Fibroblast of lung (primary cell): ENCODE results near the gene OLFML3. TPM values are rescaled to one million over a fixed set of nuclear protein-coding genes. Genes with fewer than 3 reads are reported as not detected.

Experiments
- DNase-seq, 2 donors: peaks; one replicate each; pipeline versions ENCODE4 v3.0.0 to v3.0.0-alpha.2; 2010; ENCODE audit warnings: low read depth in 2 of 2
- H2AFZ ChIP-seq: 2 replicates; pipeline ENCODE4 v1.5.1; 2012; ENCODE audit warnings: low read length, control low read depth, inconsistent platforms
- H3K27ac ChIP-seq: 2 replicates; pipeline ENCODE4 v1.5.1; 2011; ENCODE audit warnings: low read length, control low read depth; ENCODE audit not compliant: insufficient read depth
- H3K27me3 ChIP-seq: 2 replicates; pipeline ENCODE4 v1.5.1; 2011; ENCODE audit warnings: mild to moderate bottlenecking, low read length; ENCODE audit not compliant: control insufficient read depth, insufficient read depth
- H3K36me3 ChIP-seq: 2 replicates; pipeline ENCODE4 v1.5.1; 2011; ENCODE audit warnings: low read length; ENCODE audit not compliant: control insufficient read depth, insufficient read depth
- H3K4me1 ChIP-seq: 2 replicates; pipeline ENCODE4 v1.5.1; 2011; ENCODE audit warnings: low read length; ENCODE audit not compliant: control insufficient read depth, insufficient read depth; ENCODE audit errors: extremely low read depth
- H3K4me2 ChIP-seq: 2 replicates; pipeline ENCODE4 v1.5.1; 2011; ENCODE audit warnings: low read length, control low read depth; ENCODE audit not compliant: insufficient read depth; ENCODE audit errors: extremely low read depth
- H3K4me3 ChIP-seq, 4 experiments: fragments of 200-600 bp in 1 of 4; sonication (generic) in 1 of 4; replicated peaks in 1 of 4; 2 replicates each; pipeline ENCODE4 v1.5.1; 2011 to 2016; ENCODE audit warnings: low read length in 4 of 4, low read depth in 3 of 4, mild to moderate bottlenecking in 3 of 4, control low read depth in 2 of 4, inconsistent platforms in 1 of 4, mixed read lengths in 1 of 4; ENCODE audit not compliant: insufficient read depth in 1 of 4; ENCODE audit errors: control extremely low read depth in 1 of 4
- H3K79me2 ChIP-seq: 2 replicates; pipeline ENCODE4 v1.5.1; 2012; ENCODE audit warnings: mild to moderate bottlenecking, low read length, inconsistent platforms; ENCODE audit not compliant: control insufficient read depth, insufficient read depth
- H3K9ac ChIP-seq: 2 replicates; pipeline ENCODE4 v1.5.1; 2011; ENCODE audit warnings: mild to moderate bottlenecking, low read length, control low read depth; ENCODE audit not compliant: insufficient read depth
- H3K9me3 ChIP-seq: 2 replicates; pipeline ENCODE4 v1.5.1; 2012; ENCODE audit warnings: low read depth, low read length; ENCODE audit not compliant: control insufficient read depth, insufficient read depth
- H4K20me1 ChIP-seq: 2 replicates; pipeline ENCODE4 v1.5.1; 2011; ENCODE audit warnings: low read length; ENCODE audit not compliant: control insufficient read depth, insufficient read depth; ENCODE audit errors: extremely low read depth
- CTCF ChIP-seq, 2 donors: IDR thresholded peaks in 1 of 2; conservative IDR thresholded peaks in 1 of 2; 1 replicate in 1 of 2; 2 replicates in 1 of 2; pipeline ENCODE4 v1.5.1; 2011 to 2012; ENCODE audit warnings: low read length in 2 of 2, control low read depth in 1 of 2, inconsistent platforms in 1 of 2, low read depth in 1 of 2, mild to moderate bottlenecking in 1 of 2
- EZH2 ChIP-seq: IDR thresholded peaks from 2 replicates; pipeline ENCODE4 v1.5.1; 2012; ENCODE audit warnings: low read length, control low read depth, mild to moderate bottlenecking; ENCODE audit errors: missing control alignments
- polyA minus RNA-seq: library from RNA; depleted of rRNA, polyadenylated mRNA; stranded (reverse); fragments of >200 nt; gene quantifications from 2 replicates; pipeline ENCODE4 v1.2.3, GENCODE V29; 2011; ENCODE audit warnings: low replicate concordance
- polyA plus RNA-seq, 2 donors: library from polyadenylated mRNA; depleted of rRNA in 1 of 2; stranded (reverse) in 1 of 2; unstranded in 1 of 2; fragments of >200 nt; gene quantifications; 2 replicates each; pipeline ENCODE4 v1.2.1, GENCODE V29; 2011 to 2012; ENCODE audit warnings: missing spikeins in 1 of 2
- total RNA-seq: library from RNA; depleted of rRNA; stranded (reverse); fragments of >200 nt; gene quantifications from 2 replicates; pipeline ENCODE4 v1.2.1, GENCODE V29; 2014

Gene OLFML3, protein sequence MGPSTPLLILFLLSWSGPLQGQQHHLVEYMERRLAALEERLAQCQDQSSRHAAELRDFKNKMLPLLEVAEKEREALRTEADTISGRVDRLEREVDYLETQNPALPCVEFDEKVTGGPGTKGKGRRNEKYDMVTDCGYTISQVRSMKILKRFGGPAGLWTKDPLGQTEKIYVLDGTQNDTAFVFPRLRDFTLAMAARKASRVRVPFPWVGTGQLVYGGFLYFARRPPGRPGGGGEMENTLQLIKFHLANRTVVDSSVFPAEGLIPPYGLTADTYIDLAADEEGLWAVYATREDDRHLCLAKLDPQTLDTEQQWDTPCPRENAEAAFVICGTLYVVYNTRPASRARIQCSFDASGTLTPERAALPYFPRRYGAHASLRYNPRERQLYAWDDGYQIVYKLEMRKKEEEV
- total RNA-seq: 68.0 and 78.8 TPM in 2 replicates
- 133 and 163 TPM in 2 replicates for polyA plus RNA-seq
- polyA plus RNA-seq (2012): 157 and 189 TPM in 2 replicates
- polyA minus RNA-seq: 113 and 130 TPM in 2 replicates

DNA sequence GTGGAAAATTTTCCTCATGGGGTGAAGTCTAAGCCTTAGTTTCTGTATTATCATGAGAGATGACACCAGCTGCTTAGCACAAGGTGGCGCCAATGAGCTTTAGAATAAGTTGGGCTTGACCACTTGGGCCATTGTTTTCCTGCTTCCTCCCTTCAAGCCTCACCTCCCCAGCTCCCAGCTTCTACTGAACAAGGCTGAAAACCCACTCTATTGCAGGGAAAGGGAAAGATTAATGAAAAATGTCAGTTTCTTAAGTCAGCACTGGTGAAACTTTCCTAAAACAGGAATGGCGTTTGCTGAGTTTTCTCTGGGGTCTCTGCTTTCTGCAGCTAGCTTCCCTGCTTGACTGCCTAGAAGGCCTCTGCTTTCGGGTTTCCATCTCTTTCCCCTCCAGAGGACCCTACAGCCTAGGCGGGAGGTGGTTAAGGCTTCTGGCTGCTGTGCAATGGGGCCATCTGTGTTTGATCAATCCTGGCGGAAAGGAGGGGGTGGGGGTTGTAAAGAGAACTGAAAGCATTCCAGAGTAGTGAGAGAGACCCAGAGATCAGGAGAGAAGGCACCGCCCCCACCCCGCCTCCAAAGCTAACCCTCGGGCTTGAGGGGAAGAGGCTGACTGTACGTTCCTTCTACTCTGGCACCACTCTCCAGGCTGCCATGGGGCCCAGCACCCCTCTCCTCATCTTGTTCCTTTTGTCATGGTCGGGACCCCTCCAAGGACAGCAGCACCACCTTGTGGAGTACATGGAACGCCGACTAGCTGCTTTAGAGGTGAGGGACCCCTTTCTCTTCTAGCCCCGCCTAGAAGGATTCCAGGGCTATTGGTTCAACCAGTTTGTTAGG is at the start of gene OLFML3:
Gene OLFML3 (plus strand): TSS at position 612 of the 840 bp plus-strand sequence. CDS start 43 bp downstream, at position 655.
- peaks cover 6% of the 10 kb centered on the region for H3K79me2 ChIP-seq
- TF ChIP-seq EZH2 (no peak), CTCF (conservative IDR thresholded peaks at IDR 0.05 in 1 of 2, IDR thresholded peaks at IDR 0.05 in 1 of 2; ENCODE audit: low read depth in 1 of 2, low read length in 2 of 2) (peak; percentile 71 to 83)
- peaks cover 31% of the 10 kb centered on the region for H3K4me1 ChIP-seq
- peak within 1 kb of the TSS; percentile 80 for H2AFZ ChIP-seq
- H3K4me3 ChIP-seq: peak within 1 kb of the TSS; percentile 50 to 75 (median 65)
- H4K20me1 ChIP-seq: no peaks in the 10 kb centered on the region
- no peaks in the 10 kb centered on the region for H3K27me3 ChIP-seq
- H3K4me2 ChIP-seq: peak within 1 kb of the TSS; percentile 97
- peak within 1 kb of the TSS; percentile 95 for H3K27ac ChIP-seq
- peak; percentile 93 to 95 for DNase-seq
- H3K9ac ChIP-seq: peak within 1 kb of the TSS; percentile 54
- H3K36me3 ChIP-seq: peaks cover 5% of the 10 kb centered on the region
- H3K9me3 ChIP-seq: no peaks in the 10 kb centered on the region

GRCh38 chr1:113929750-113930498 is 49.4 kb upstream of the OLFML3 start:
- H3K27ac ChIP-seq: peak overlapping the region; percentile 98
- H3K27me3 ChIP-seq: no peaks in the 10 kb centered on the region
- peaks cover 50% of the 10 kb centered on the region for H3K79me2 ChIP-seq
- TF ChIP-seq CTCF (conservative IDR thresholded peaks at IDR 0.05 in 1 of 2, IDR thresholded peaks at IDR 0.05 in 1 of 2; ENCODE audit: low read depth in 1 of 2, low read length in 2 of 2) (peak; percentile 6 to 20), EZH2 (no peak)
- H3K36me3 ChIP-seq: no peaks in the 10 kb centered on the region
- peak overlapping the region; percentile 66 to 99 (median 86) for H3K4me3 ChIP-seq
- no peaks in the 10 kb centered on the region for H4K20me1 ChIP-seq
- H3K4me1 ChIP-seq: peaks cover 2% of the 10 kb centered on the region
- peak in 1 of 2 donors; percentile 12 for DNase-seq
- H2AFZ ChIP-seq: peak overlapping the region; percentile 1
- H3K9ac ChIP-seq: peak overlapping the region; percentile 97
- no peaks in the 10 kb centered on the region for H3K9me3 ChIP-seq
- peak overlapping the region; percentile 77 for H3K4me2 ChIP-seq
